GM19238 (cell line): ENCODE results near the gene PUS1.
"Not testable (repeated sequence)": the region's sequence is repeated elsewhere in the genome, so short reads cannot be mapped to it uniquely, and the experiment has no call there.

Source experiments
- DNase-seq: peaks from one replicate; pipeline ENCODE4 v3.0.0; 2011; ENCODE audit warnings: low spot score; ENCODE audit not compliant: insufficient read length

Gene PUS1

DNA sequence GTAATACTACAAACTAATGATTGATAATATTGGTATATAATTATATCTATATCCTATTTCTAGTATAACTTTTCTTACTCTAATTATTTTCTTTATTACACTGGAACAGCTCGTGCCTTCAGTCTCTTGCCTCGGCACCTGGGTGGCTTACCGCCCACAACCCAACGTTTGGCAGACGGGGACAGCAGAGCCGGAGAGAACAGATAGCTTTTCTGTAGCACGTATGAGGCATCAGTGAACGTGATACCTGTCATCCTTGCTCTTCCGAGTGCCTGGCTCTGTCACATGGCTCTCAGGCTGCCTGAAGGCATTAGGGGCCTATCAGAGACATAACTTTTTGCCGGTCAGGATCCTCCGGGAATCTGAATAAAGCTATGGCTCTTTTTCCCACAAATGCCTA is 5.5 kb downstream of the PUS1 start:
- DNase-seq = no peak

DNA sequence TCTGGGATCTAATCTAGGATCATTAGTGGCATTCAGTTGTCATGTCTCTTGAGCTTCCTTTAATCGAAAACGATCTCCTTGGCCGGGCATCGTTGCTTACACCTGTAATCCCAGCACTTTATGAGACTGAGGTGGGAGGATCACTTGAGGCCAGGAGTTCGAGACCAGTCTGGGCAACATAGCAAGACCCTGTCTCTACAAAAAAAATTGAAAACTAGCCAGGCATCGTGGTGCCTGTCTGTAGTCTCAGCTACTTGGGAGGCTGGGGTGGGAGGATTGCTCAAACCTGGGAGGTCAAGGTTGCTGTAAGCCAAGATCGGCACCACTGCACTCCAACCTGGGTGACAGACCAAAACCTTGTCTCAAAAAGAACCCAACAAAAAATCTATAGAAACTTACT is 9.0 kb downstream of the PUS1 start:
- DNase-seq = no peak

DNA sequence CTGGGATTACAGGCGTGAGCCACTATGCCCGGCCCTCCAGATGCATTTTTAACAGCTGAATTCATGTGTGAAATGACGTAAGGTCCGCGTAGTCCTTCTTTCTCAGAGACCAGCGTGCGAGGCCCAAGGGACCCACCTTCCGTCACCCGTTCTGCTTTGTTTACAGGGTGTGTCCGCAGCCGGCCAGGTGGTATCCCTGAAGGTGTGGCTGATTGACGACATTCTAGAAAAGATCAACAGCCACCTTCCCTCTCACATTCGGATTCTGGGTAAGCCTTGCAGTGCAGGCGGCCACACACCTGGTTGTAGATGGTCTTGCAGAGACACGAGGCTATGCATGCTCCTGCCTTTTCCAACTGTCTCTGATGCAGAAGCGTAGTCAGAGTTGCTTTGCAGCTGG is 9.9 kb downstream of the PUS1 start:
- DNase-seq = no peak

DNA sequence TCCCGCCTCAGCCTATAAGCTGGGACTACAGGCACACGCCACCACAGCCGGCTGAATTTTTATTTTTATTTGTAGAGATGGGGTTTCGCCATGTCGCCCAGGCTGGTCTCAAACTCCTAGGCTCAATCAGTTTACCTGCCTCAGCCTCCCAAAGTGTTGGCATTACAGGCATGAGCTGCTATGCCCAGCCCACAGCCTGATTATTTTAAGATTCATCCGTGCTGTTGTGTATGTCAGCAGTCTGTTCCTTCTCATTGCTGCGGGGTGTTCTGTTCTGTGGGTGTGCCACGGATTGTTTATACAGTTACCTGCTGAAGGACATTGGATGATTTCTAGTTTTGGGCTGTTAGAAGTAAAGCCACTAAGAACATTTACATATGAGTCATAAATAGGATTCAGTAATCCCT is 11.1 kb downstream of the PUS1 start:
- no peak for DNase-seq

DNA sequence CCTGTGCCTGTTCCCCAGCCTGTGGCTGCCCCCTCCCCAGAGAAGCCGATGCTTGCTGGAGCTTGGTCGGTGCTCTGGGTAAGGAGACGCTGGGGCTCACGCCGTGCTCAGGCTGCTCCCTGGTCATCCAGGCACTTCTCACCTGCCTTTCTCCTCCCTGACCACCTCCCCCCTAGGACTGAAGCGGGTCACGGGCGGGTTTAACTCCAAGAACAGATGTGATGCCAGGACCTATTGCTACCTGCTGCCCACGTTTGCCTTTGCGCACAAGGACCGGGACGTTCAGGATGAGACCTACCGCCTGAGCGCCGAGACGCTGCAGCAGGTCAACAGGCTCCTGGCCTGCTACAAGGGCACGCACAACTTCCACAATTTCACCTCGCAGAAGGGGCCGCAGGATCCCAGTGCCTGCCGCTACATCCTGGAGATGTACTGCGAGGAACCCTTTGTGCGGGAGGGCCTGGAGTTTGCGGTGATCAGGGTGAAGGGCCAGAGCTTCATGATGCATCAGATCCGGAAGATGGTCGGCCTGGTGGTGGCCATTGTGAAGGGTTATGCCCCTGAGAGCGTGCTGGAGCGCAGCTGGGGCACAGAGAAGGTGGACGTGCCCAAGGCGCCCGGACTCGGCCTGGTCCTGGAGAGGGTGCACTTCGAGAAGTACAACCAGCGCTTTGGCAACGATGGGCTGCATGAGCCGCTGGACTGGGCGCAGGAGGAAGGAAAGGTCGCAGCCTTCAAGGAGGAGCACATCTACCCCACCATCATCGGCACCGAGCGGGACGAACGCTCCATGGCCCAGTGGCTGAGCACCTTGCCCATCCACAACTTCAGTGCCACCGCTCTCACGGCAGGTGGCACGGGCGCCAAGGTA is 12.3 kb downstream of the PUS1 start:
- no peak for DNase-seq

DNA sequence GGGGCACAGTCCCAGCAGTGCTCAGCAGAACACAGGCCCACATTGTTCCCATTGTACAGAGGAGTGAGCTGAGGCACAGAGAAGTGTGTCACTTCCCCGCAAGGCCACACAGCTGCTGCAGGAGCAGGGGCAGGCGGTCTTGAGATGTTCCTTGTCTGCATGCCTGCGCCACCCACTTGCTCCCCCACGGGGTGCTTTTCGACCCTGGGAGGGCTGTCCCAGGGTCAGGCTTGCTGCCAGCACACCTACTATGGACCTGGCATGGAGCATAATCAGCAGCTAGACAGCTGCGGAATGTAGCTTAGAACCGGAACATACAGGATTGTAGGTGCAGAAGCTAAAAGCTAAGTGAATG is 12.9 kb downstream of the PUS1 start:
- no peak for DNase-seq

DNA sequence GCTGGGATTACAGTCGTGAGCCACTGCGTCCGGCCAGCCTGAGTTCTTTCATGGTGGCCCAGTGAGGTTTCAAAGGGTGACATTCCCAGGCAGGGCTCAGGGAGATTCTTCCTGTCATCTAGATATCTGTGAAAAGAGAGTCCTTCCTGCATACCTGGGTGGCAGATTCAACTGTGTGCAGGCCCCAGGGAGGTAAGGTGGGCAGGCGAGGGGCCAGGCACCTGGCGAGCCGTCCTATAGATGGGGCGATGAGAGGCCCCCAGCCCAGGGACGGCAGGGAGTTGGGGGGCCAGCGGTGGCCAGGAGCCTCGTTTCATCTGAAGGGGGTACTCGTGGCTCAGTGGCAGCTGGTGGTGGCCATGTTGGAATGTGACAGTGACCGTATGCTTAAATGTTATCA is 13.6 kb downstream of the PUS1 start:
- DNase-seq = no peak

DNA sequence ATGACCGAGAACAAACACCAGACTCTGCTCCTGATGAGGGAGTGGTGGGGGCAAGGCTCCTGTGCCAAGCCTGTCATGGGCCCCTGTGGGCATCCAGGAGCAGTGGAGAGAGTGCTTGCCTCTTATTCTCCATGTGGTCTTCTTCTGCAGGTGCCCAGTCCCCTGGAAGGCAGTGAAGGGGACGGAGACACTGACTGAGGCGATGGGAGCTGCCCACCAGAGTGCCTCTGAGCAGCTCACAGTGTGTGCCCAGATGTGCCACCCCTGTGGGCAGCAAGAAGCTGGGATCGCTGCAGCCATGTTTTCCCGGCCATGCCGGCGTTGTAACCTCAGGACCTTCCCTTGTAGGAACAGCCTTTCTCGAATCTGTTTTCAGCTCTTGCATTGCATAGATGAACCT is 14.3 kb downstream of the PUS1 start:
- no peak for DNase-seq

DNA sequence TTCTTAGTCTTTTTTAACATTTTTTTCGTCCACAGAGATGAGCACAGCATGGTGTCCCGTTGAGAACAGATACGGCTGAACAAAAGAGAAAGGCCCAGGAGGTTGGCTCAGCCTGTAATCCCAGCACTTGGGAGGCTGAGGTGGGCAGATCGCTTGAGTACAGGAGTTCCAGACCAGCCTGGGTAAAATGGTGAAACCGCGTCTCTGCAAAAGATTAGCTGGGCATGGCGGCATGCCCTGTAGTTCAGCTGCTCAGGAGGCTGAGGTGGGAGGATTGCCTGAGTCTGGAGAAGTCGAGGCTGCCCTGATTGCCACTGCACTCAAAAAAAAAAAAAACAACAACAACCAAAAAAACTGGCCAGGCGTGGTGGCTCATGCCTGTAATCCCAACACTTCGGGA is 14.8 kb downstream of the PUS1 start:
- no peak for DNase-seq

DNA sequence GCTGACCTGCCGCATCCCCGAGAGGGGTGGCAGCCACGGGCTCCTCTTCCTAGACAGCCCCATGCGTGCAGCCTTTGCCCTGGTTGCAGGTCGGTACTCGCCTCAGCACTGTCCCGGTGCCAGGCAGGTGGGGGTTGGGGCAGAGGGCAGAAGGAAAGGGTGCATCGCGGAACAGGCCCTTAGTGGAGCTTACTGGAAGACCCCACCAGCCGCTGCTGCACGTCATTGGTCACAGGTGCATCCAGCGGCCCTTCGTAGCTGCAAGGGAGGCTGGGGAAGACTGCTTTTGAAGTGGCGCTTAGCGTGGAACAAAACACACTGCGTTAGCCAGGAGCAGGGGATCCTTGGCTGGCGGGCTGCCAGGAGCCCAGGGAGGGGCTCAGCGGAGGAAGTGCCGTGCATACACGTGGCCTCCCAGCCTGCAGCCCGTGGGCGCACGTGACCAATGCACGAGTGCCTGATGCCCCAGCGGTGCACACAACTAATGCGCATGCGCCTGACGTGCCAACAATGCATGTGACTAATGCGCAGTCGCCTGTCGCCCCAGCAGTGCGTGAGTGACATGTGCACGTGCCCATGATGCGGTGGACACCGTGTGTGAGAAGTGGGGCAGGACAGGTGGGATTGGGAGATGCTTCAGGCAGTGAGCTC is 15.7 kb downstream of the PUS1 start:
- DNase-seq = no peak

DNA sequence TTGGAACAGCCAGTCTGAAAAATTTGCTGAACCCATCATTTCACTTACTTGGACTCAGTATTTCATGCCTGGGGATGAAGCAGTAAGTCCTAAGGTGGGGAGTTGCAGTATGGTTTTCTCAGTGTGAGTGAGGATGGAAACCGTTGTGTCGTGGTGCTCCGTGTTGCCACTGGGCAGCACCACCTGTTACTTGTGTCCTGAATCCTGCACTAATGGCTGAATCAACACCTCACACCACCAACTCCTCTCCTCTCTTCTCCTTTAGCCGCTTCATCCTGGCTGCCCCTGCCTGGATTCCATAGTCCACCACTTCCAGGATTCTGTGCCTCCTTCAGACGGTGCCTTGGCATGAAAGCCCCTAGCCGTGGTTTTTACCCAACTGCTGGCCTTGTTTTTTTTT is 17.7 kb downstream of the PUS1 start:
- no peak for DNase-seq

DNA sequence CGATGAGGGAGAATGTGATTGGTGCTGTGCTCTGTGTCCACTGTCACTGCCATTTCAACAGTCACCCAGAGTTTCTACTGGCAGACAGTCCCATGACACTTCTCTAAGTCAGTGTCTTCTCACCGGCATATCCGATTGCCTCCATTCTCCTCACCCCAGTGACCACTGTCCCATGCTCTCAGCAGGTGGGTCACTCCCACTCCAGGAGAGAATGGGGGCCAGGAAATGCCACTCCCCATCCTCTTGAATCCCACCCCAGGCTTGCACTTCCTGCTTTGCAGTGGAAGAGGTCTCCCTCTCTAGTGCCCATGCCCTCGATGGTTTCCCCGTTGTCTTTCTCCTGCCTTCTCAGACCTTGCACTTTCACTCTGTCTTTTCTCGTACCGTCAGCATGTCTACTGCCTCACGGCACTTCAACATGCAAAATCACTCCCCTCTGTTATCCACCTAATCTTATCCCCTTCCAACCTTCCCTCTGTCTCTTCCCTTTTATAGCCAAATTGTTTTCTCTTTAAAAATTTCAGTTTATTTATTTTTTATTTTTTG is 18.5 kb downstream of the PUS1 start:
- no peak for DNase-seq

DNA sequence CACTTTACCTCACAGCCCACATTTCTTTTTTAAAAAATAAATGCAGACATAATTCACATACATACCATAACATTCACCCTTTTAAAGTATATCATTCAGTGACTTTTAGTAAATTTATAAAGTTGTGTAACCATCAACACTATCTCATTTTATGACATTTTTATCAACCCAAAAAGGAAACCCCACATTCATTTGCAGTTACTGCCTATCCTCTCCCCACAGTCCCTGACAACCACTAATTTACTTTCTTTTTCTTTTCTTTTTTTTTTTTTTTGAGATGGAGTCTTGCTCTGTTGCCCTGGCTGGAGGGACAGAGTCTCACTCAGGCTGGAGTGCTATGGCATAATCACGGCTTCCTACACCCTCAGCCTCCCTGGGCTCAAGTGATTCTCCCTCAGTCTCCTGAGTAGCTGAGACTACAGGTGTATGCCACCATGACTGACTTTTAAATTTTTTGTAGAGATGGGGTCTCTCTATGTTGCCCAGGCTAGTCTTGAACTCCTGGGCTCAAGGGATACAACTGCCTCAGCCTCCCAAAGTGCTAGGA is 19.2 kb downstream of the PUS1 start:
- no peak for DNase-seq

DNA sequence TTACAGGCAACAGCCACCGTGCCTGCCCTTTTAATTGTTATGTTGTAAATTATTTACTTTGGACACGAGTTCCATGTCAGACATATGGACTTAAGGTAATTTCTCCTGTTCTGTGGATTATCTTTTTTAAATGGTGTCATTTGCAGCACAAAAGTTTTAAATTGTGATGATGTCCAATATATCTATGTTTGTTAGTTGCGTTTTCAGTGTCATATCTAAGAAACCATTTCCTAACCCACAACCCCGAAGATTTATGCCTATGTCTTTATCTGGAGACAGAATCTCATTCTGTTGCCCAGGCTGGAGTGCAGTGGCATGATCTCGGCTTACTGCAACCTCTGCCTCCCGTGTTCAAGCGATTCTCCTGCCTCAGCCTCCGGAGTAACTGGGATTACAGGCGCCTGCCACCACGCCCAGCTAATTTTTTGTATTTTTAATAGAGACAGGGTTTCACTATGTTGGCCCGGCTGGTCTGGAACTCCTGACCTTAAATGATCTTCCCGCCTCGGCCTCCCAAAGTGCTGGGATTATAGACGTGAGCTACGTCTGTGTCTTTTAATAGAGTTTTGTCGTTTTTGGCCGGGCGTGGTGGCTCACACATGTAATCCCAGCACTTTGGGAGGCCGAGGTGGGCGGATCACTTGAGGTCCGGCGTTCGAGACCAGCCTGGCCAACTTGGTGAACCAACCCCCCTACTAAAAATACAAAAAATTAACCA is 19.8 kb downstream of the PUS1 start:
- not testable (repeated sequence) for DNase-seq

DNA sequence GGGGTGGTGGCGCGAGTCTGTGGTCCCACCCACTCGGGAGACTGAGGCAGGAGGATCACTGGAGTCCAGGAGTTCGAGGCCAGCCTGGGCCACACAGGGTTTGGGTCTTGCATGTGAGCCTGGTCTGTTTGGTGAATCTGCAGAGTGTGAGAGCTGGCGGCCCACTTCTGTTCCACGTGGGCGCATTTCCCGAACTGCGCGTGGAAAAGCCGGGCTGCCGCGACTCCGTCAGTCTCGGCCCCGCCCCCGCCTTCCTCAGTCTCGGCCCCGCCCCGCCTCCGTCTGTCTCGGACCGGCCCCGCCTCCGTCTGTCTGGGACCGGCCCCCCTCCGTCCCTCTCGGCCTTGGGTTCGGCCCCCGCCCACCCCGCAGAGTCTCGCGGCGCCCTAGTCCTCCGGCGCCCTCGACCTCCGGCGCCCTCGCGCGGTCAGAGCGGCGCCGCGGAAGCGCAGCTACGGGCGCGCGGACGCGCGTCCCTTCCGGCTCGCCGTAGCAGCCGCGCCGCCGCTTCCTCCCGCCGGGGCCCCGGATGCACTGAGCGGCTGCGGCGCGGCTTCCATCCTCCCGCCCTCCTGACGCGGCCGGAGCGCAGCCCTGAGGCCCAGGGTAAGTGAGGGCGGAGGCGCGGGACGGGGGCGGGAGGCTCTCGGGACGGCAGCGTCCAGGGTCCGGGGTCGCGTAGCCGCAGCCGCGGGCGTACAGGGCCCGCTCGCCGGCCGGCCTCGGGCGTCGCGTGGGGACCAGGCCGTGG is 20.5 kb downstream of the PUS1 start, which contains the start of gene EP400:
Gene EP400 (plus strand): TSS at position 512 of the 751 bp plus-strand sequence. CDS start 10,678 bp downstream, outside the sequence.
- DNase-seq = peak; percentile 97

DNA sequence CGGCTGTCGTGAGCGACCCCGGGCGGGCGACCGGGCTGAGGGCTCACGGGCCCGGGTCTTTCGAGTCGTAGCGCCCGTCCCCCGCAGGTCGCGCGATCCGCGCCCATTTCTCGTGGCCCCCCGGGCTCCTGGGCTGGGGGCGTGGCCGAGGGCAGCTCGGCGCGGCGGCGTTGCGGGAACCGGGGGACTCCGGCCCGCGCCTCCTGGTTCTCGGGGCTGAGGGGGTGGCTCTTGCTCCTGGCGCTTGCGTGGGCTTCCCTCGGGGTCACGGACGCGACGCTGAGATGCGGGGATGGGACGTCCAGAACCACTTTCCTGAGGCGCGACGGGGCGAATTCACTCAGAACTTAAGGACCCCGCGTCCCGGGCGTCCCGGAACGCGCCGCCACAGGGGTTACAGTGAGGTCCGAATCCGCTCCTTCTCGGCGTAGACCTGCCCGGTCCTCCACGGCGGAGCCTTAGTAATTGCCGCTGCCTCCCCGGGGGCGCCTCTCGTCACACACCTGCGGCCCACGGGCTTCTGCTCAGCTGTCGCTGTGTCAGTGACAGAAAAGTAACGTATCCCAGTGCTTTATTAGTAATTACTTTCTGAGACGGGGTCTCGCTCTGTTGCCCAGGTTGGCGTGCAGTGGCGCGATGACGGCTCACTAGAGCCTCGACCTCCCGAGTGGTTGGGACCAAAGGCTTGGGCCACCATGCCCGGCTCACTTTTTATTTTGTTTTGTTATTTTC is 21.3 kb downstream of the PUS1 start:
- peak; percentile 32 for DNase-seq

DNA sequence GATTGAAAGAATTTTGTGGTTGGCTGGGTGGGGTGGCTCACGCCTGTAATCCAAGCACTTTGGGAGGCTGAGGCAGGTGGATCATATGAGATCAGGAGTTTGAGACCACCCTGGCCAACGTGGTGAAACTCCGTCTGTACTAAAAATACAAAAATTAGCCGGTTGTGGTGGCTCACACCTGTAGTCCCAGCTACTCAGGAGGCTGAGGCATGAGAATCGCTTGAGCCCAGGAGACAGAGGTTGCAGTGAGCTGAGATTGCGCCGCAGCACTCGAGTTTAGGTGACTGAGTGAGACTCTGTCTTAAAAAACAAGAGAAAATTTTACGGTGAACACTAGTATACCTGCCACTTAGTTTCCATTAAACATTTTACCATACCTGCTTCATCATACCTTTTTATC is 24.7 kb downstream of the PUS1 start:
- not testable (repeated sequence) for DNase-seq

DNA sequence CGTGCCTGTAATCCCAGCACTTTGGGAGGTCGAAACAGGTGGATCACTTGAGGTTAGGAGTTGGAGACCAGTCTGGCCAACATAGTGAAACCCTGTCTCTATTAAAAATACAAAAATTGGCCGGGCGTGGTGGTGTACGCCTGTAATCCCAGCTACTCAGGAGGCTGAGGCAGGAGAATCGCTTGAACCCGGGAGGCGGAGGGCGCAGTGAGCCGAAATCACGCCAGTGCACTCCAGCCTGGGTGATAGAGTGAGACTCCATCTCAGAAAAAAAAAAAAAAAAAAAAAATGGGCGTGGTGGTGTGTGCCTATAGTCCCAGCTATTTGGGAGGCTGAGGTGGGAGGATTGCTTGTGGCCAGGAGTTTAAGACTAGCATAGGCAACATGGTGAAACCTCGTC is 25.4 kb downstream of the PUS1 start:
- DNase-seq = not testable (repeated sequence)

DNA sequence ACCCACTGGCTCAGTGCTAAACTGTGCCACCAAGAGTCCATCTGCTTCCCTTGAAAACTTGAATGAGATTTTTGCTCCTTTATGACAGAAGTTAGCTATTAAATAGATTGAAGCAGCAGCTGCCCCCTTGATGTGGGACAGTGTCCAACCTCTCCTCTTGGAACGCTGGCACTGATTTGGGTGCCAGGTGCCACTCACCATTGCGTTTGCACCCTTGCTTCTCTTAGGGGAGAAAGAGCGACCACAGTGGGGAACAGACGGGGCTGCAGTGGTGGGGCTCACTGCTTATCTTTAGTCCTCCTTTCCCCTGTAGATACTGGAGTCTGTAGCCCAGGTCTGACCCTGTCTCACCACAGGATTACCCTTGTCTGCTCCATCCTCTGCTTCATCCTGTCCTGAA is 30.0 kb downstream of the PUS1 start:
- no peak for DNase-seq
